HG03039 (cell line): ENCODE data around the gene EIF3F.

ENCODE experiments used
- ATAC-seq: cut with Tn5 transposase; IDR thresholded peaks from one replicate; pipeline ENCODE4 v1.9.1; 2021; ENCODE audit warnings: mild to moderate bottlenecking, moderate library complexity; ENCODE audit not compliant: unreplicated experiment

Gene EIF3F

DNA sequence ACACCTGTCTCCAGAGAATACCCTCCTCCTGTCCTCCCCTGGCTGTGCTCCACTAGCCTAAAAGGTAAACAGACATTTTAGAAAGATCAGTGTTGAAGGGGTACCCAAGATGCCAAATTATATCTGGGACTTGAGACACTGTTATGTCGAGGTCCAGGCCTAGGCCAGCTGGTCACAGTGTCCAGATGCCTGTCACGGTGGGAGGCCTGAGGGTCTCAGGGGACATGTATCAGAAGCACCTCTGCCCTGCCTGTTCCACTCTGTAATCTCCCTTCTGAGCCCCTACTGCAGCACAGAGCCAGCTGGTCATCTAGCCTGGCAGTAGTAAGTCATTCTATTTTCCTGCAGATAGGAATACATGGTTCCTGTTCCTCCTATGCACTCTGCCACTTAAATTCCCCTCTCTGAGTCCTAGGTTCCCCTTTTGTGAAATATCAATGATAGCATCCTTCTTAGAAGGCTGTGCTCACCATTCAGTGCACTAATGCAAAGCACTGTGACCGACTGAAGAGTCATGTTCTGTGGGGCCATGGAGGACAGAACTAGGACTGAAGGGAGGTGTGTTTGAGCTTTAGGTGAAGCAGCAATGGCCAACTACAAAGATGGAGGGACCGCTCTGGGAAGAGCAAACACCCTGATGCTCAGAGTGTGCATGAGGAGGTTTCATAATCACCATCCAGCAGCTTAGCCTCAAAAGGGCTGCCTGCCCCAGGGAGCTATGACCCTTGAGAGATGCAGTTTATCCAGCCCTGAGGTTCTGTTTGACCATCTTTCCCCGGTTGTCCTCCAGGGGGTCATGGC is 49.1 kb downstream of the EIF3F start:
- no peak for ATAC-seq

DNA sequence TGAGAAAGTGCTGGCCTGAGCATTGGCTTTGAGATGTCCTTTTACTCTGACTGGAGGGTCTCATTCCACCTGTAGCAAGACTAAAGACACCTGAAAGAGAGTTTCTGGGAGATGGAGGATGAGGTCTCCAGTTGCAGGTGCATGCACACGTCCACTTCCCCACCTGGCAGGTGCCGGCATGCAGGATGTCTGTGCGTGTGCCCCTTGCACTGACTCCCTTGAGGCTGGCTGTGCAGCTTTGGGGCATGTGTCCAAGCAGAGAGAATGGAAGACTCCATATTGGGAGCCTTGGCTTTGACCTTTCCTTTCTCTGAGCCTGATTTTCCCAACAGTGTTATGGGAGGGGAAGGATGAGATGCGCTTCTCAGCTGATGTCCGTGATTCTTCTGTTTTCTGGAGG is 49.8 kb downstream of the EIF3F start:
- ATAC-seq, result no peak

DNA sequence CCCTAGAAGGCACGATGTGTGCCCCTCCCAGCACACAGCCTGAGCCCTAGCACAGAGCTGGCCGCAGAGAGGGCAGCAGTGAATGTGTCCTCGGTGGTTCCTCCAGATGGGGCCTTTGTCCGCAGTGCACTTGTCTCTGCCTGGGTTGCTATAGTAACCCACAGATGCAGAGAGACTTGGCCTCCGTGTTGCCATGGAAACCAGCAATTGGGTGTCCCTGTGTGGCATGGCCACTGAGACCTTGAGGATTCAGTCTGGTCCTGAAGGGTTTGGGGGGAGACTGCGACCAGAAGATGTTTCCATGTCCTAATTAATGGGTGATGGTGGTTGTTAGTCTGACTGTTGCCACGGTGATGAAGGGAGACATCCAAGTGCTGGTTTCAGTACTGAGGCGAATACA is 51.3 kb downstream of the EIF3F start:
- no peak for ATAC-seq

DNA sequence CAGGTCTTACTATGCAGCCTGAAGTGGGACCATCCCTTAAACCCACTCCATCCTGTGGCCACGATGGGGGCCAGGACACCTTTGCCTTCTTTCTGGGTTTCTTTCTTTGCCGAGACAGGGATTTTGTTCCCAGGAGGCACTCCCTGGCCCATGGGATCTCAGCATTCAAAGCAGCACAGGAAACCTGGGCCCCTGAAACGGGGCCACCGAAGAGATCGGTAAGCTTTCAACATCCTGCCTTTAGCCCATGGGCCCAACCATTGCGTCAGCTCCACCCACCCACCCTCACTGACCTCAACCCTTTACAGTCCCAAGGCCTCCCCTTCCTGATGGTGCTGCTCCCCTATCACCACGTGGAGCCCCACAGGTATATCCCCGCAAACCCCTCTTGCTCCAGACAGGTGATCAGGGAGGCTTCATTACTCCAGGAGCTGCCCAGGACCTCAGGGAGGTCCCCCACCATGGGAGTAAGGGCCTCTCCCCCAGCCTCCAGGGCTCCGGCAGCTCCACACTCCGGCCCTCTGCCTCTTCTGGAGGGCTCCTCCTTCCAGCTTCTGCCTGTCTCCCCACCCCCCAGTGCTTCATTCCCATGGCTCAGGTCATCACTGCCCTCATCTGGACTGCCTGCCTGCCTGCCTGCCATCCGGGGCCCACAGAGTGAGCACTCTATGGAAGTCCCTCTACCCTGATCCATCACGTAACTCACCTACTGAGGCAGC is 51.8 kb downstream of the EIF3F start:
- ATAC-seq, result no peak

DNA sequence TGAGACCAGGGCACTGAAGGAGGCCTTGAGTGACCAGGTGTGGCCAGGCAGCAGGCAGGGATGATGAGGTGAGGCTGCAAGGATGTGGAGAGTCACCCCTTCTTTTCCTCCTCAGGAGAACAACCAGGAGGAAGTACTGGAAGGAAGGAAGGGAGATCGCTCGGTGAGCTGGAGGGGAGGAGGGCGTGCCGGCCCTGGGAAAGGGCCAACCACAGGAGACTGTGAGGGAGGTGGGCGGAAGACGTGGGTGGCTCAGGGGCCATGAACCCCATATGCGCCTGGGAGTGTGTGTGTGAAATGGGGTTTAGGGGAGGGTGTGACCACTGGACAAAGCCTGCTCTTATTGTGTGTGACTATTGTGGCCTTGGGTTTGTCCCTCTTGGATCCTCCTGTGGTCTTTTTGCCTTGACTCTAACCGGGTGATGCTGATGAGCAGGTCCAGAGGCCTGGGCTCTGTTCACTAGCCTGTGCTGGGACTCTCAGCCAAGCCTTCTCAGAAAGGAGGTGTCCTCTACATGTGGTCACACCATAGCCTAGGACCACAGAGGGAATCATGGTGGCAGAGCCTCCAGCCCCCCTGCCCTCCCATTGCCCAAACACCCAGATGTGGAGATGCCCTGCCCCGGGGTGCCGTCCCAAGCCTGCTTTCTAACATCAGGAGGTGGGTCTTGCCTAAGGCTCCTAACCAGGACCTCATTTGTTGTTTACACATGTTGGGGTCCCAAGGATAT is 52.6 kb downstream of the EIF3F start:
- ATAC-seq, result no peak

DNA sequence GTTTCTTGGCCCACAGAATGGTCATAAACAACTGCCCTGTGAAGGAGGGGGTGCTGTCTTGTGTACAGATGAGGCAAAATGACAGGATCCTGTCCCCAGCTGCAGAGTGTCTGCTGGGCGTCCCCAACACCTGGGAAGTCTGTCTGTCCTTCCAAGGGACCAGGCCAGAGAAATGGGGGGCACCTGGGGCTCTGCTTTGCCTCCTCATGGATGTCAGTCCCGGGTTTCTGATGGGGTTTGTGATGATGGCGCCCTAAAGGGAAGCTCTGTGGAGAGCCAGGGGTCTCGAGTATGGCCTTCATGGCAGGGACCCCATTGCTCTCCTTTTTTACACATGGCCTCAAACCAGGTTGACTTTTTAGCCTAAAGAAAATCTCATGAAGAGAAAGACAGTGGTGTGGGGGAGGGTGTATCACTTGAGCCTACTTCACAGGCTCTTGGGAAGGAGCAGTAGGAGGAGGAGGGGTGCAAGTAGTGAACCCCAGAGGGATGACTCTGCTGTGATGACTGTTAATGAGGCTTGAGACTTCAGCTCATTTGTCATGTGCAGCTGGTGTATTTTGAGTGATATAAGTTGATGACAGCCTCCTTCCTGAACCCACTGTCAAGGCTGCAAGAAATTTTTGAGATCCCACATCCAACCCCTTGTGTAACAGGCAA is 53.3 kb downstream of the EIF3F start:
- no peak for ATAC-seq

DNA sequence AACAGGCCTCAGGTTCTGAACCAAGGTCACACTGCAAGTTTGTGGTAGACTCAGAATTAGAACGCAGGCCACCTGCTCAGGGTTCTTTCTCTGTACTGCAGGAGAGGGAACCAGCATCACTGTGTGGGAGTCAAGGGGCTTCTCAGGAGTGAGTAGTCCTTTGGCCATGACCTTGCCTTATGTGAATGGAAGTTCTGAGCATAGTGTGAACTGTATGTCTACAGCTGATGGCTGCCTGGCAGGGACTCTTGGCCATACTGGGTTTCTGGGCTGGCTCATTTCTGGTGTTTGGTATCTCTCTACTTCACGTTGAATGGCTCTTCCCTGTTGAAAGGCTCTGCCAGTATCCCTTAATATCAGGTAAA is 53.8 kb downstream of the EIF3F start:
- no peak for ATAC-seq

DNA sequence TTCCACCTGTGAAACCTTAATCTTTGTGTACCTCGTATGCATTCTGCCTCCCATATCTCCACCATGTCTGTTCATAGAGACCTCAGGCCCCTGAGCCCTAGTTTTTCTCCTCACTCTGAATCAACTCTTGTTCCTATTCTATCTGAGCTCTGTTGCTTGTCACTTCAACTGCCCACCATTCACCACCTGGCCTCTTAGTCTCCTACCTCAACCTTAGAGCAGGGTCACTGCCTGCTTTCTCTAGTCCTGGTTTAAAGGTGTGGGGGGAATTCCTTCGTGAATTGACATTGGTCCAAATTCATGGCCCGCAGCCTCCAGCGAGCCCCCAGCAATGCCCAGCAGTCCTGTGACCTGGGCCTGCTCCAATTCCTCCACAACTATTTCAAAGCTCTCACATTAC is 54.4 kb downstream of the EIF3F start:
- ATAC-seq, result no peak

DNA sequence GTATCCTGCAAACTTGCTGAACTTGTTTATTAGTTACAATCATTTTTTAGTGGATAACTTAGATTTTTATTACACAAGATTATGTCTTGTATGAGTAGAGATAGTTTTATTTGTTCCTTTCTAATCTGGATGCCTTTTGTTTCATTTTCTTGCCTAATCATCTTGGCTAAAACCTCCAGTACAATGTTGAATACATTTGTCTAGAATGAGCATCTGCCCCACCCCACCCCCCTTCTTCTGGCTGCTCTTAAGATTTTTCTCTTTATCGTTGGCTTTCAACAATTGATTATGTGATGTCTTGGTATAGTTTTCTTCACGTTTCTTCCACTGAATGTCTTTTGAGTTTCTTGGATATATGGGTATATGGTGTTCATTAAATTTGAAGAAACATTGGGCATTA is 56.6 kb downstream of the EIF3F start:
- no peak for ATAC-seq

DNA sequence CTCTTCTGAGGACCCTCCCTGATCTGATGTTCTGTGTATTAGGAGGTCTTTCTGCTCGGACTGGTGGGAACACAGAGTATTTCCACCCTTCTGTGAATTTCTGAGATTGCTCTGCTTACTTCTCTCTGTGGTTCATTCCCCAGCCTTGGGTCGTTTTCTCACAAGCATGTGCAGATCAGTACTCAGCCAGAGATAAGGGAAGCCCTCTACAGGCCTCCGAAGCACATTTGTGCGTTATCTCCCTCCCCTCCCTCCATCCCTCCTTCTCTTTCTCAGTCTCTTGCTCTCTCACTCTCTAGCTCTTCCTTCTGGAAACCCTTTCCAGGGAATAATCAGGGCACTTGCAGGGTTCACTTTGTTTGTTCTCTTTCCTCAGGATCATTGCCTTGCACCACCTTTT is 58.7 kb downstream of the EIF3F start:
- no peak for ATAC-seq

DNA sequence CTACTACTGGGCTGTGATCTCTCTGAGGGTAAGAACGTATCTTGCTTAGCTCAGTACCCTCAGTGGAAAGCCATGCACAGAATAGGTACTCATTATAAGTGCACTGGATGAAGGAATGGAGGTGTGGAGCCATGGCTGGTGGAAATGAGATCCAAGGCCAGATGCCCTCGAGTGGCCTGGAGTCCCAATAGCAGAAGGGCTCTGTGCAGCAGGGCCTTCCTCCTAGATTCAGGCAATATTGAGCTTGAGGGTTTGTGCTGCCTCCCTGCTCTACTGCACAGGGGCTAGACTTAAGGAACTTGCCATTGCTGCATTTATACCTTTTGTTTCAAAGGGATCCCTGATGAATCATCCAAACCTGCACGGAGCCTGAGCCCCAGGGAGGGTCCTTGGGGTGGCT is 60.2 kb downstream of the EIF3F start:
- no peak for ATAC-seq

DNA sequence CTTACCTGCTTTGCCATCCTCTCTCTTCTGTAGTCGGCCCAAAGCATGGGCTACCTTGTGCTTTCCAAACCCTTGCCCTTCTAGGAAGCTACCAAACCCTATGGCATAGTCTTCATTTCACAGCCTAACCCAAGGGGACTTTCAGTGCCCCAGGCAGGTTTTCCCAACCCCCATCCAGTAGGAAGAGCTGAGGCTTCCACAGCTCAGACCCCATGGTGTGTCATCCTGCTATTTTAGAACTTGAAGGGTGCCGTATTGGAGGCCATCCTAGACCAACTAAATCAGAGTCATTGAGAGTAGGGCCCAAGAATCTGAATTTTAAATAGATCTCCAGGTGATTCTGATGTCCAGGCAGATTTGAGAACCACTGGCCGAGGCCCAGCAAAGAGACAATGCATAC is 61.9 kb downstream of the EIF3F start:
- ATAC-seq, result no peak
